K562 (cell line): ENCODE results near the gene BTRC. TPM values are rescaled to one million over a fixed set of nuclear protein-coding genes. Genes with fewer than 3 reads are reported as not detected.

ENCODE experiments used
- KDM1A ChIP-seq, 2 experiments: fragments of 450-650 bp; IDR thresholded peaks; 2 replicates each; pipeline ENCODE4 v1.6.1; 2016; ENCODE audit warnings: mild to moderate bottlenecking in 2 of 2
- NFRKB ChIP-seq: fragments of 450-650 bp; IDR thresholded peaks from 2 replicates; pipeline ENCODE4 v1.6.1; 2016; ENCODE audit warnings: low read depth
- RAD21 ChIP-seq, 2 experiments: fragments of 250-450 bp in 1 of 2; fragments of 450-650 bp in 1 of 2; sonication (Bioruptor Pico) in 1 of 2; formaldehyde crosslinking in 1 of 2; IDR thresholded peaks in 1 of 2; conservative IDR thresholded peaks in 1 of 2; 2 replicates each; pipeline versions ENCODE4 v1.4.0 to v1.8.0; 2020 to 2022; ENCODE audit warnings: mild to moderate bottlenecking in 2 of 2, moderate library complexity in 1 of 2
- ZNF408 ChIP-seq: fragments of 250-450 bp; sonication (Bioruptor Pico); IDR thresholded peaks from 2 replicates; pipeline ENCODE4 v1.4.0; 2020; ENCODE audit warnings: low read depth, mild to moderate bottlenecking, moderate library complexity
- polyA plus RNA-seq, 8 experiments: library from polyadenylated mRNA; depleted of rRNA in 4 of 8; stranded (reverse) in 5 of 8; unstranded in 3 of 8; fragments of >200 nt; fragmentation: Nextera tagmentation in 2 of 8; fragmentation: Illumina TruSeq in 1 of 8; extraction: Ambion mirVana in 2 of 8; extraction: Trizol in 1 of 8; gene quantifications; 2 replicates each; pipeline versions ENCODE4 v1.2.1 to v1.2.3, GENCODE V29; 2011 to 2014; ENCODE audit warnings: inconsistent platforms in 1 of 8, missing spikeins in 1 of 8
- total RNA-seq, 7 experiments: library from RNA; depleted of rRNA in 6 of 7; stranded (reverse); fragments of >200 nt in 6 of 7; fragmentation: Illumina TruSeq in 2 of 7; extraction: Trizol in 2 of 7; gene quantifications; 2 replicates each; pipeline versions ENCODE4 v1.2.1 to v1.2.3, GENCODE V29; 2011 to 2021; ENCODE audit warnings: low replicate concordance in 1 of 7
- TF ChIP-seq, protein P1 (sequence below): fragments of 450-650 bp; IDR thresholded peaks from 2 replicates; pipeline ENCODE4 v1.6.1; 2016; ENCODE audit warnings: low read depth
- TF ChIP-seq, protein P2 (sequence below): IDR thresholded peaks from 2 replicates; pipeline ENCODE4 v1.6.1; 2014; ENCODE audit warnings: antibody characterized with exemption
- TF ChIP-seq, protein P3 (sequence below), 2 experiments: fragments of 200-800 bp in 1 of 2; sonication (Bioruptor generic) in 1 of 2; sonication (generic) in 1 of 2; formaldehyde crosslinking in 1 of 2; IDR thresholded peaks in 1 of 2; conservative IDR thresholded peaks in 1 of 2; 2 replicates each; pipeline versions ENCODE4 v1.5.0 to v1.6.1; 2016 to 2020; ENCODE audit warnings: missing compliant biosample characterization in 1 of 2, missing genetic modification characterization in 1 of 2, missing genetic modification reagents in 1 of 2
- TF ChIP-seq, protein P4 (sequence below): fragments of 250-450 bp; sonication (Bioruptor Pico); IDR thresholded peaks from 2 replicates; pipeline ENCODE4 v1.8.0; 2021; ENCODE audit warnings: moderate library complexity, mild to moderate bottlenecking, inconsistent platforms

The BTRC gene
- total and polyA plus RNA-seq, 9 of the 15 experiments (the other 6 are each of a cell fraction or from before 2014, with no cell fraction given) = 1.6 to 15.4 (median 7.0) TPM

DNA sequence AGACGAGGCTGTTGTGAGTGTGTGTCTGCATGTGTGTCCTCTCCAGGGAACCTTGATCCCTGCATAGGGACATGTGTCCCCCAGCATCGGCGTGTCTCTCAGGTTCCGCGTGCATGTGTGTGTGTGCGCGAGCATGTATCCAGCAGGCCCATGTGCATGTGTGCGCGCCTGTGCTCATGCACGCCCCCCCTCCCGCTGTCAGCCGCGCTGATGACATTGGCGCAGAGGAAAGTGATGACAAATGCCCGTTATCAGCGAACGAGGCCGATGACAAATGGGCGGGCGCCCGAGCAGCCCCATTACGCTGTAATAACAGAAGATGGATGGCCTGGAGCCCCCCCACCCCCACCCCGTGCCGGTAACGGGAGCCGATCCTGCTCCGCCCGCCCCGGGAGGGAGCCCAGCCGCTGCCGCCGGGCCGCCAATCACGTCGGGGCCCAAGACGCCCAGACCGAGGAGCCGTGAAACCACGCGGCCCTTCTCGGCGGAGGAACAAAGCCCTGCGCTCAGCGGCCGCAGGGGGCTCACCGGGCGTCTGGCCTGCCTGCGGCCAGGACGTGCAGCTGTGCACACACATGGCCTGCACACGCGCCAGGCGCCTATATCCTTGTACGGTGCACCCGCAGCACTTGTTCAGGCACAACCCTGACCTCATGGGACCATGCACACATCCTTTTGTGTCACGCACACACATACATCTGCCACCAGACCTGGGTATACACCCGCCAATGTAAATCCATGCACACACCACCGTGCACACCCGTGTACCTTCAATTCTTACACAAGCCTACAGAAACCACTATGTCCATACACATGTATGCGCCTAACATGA, 212.6 kb downstream of the BTRC start (continued):
- TF ChIP-seq, protein P1, sequence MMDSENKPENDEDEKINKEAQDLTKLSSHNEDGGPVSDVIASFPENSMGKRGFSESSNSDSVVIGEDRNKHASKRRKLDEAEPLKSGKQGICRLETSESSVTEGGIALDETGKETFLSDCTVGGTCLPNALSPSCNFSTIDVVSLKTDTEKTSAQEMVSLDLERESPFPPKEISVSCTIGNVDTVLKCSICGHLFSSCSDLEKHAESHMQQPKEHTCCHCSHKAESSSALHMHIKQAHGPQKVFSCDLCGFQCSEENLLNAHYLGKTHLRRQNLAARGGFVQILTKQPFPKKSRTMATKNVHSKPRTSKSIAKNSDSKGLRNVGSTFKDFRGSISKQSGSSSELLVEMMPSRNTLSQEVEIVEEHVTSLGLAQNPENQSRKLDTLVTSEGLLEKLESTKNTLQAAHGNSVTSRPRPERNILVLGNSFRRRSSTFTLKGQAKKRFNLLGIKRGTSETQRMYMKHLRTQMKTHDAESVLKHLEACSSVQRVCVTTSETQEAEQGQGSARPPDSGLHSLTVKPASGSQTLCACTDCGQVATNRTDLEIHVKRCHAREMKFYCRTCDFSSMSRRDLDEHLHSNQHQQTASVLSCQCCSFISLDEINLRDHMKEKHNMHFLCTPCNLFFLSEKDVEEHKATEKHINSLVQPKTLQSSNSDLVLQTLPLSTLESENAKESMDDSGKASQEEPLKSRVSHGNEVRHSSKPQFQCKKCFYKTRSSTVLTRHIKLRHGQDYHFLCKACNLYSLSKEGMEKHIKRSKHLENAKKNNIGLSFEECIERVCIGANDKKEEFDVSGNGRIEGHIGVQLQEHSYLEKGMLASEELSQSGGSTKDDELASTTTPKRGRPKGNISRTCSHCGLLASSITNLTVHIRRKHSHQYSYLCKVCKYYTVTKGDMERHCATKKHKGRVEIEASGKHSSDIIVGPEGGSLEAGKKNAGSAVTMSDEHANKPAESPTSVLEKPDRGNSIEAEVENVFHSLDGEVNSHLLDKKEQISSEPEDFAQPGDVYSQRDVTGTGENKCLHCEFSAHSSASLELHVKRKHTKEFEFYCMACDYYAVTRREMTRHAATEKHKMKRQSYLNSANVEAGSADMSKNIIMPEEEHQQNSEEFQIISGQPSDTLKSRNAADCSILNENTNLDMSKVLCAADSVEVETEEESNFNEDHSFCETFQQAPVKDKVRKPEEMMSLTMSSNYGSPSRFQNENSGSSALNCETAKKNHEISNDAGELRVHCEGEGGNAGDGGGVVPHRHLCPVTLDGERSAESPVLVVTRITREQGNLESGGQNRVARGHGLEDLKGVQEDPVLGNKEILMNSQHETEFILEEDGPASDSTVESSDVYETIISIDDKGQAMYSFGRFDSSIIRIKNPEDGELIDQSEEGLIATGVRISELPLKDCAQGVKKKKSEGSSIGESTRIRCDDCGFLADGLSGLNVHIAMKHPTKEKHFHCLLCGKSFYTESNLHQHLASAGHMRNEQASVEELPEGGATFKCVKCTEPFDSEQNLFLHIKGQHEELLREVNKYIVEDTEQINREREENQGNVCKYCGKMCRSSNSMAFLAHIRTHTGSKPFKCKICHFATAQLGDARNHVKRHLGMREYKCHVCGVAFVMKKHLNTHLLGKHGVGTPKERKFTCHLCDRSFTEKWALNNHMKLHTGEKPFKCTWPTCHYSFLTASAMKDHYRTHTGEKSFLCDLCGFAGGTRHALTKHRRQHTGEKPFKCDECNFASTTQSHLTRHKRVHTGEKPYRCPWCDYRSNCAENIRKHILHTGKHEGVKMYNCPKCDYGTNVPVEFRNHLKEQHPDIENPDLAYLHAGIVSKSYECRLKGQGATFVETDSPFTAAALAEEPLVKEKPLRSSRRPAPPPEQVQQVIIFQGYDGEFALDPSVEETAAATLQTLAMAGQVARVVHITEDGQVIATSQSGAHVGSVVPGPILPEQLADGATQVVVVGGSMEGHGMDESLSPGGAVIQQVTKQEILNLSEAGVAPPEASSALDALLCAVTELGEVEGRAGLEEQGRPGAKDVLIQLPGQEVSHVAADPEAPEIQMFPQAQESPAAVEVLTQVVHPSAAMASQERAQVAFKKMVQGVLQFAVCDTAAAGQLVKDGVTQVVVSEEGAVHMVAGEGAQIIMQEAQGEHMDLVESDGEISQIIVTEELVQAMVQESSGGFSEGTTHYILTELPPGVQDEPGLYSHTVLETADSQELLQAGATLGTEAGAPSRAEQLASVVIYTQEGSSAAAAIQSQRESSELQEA = no peak
- TF ChIP-seq NFRKB = no peak
- TF ChIP-seq, protein P2, sequence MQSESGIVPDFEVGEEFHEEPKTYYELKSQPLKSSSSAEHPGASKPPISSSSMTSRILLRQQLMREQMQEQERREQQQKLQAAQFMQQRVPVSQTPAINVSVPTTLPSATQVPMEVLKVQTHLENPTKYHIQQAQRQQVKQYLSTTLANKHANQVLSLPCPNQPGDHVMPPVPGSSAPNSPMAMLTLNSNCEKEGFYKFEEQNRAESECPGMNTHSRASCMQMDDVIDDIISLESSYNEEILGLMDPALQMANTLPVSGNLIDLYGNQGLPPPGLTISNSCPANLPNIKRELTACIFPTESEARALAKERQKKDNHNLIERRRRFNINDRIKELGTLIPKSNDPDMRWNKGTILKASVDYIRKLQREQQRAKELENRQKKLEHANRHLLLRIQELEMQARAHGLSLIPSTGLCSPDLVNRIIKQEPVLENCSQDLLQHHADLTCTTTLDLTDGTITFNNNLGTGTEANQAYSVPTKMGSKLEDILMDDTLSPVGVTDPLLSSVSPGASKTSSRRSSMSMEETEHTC = no peak
- TF ChIP-seq, protein P3, sequence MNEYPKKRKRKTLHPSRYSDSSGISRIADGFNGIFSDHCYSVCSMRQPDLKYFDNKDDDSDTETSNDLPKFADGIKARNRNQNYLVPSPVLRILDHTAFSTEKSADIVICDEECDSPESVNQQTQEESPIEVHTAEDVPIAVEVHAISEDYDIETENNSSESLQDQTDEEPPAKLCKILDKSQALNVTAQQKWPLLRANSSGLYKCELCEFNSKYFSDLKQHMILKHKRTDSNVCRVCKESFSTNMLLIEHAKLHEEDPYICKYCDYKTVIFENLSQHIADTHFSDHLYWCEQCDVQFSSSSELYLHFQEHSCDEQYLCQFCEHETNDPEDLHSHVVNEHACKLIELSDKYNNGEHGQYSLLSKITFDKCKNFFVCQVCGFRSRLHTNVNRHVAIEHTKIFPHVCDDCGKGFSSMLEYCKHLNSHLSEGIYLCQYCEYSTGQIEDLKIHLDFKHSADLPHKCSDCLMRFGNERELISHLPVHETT (CRISPR knock-in tag; conservative IDR thresholded peaks at IDR 0.05 in 1 of 2, IDR thresholded peaks at IDR 0.05 in 1 of 2) = peak in 1 of 2 experiments; percentile 72; a peak in 2 of 4 replicates
- TF ChIP-seq, protein P4, sequence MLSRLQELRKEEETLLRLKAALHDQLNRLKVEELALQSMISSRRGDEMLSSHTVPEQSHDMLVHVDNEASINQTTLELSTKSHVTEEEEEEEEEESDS (CRISPR knock-in tag) = no peak
- TF ChIP-seq KDM1A (IDR thresholded peaks at IDR 0.05) = peak in 1 of 2 experiments; percentile 96; a peak in 2 of 4 replicates
- TF ChIP-seq ZNF408 (CRISPR knock-in tag) = no peak
- TF ChIP-seq RAD21 (CRISPR knock-in tag; conservative IDR thresholded peaks at IDR 0.05 in 1 of 2, IDR thresholded peaks at IDR 0.05 in 1 of 2) = no peak
